ENCODE results near the gene IL17F.

DNA sequence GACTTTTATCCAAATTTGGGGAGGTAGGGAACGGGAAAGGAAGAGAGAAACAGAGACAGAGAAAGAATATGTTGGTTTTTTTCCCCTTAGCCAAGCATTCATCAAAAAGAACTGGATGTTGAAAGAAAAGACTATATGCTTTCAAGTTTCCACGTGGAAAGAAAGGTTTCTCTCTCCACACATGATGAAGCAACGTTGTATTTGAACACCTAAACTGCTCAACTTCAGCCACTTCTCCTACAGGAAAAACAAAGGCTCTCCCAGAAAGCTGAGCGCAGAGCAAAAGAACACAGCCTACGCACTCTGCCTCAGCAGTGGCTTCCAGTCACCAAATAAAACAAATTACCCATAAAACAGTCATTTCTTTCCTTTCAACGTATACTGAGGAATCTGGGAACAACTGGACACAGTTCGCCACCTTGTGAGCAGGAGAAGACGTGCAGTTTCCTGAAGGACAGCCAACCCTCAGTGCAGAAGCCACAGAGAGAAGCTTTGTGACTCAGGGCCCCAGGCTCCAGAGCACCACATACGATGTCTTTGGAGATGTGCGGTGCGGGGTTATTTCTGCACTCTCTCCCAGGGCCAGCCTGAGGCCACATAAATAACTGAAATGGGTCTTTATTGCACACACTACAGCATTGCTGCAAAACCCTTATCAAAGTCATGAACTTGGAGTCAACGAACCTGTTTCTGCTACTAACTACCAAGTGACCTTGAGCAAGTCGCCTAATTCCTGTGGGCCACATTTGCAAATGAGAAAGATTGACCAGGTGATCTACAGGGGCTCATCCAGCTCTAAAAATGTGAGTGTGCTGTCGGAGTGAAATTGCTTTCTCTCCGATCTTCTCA lies 10.1 kb downstream of the IL17F start:
- TF ChIP-seq POLR2A (IDR thresholded peaks at IDR 0.05) (no peak), EP300 (IDR thresholded peaks at IDR 0.05) (no peak)
- TF ChIP-seq, protein P1, sequence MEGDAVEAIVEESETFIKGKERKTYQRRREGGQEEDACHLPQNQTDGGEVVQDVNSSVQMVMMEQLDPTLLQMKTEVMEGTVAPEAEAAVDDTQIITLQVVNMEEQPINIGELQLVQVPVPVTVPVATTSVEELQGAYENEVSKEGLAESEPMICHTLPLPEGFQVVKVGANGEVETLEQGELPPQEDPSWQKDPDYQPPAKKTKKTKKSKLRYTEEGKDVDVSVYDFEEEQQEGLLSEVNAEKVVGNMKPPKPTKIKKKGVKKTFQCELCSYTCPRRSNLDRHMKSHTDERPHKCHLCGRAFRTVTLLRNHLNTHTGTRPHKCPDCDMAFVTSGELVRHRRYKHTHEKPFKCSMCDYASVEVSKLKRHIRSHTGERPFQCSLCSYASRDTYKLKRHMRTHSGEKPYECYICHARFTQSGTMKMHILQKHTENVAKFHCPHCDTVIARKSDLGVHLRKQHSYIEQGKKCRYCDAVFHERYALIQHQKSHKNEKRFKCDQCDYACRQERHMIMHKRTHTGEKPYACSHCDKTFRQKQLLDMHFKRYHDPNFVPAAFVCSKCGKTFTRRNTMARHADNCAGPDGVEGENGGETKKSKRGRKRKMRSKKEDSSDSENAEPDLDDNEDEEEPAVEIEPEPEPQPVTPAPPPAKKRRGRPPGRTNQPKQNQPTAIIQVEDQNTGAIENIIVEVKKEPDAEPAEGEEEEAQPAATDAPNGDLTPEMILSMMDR (IDR thresholded peaks at IDR 0.05): peak in 1 of 6 experiments; percentile 27
